Skeletal muscle tissue (tissue), 4 donors: ENCODE measurements around the gene PLSCR3. TPM values are rescaled to one million over a fixed set of nuclear protein-coding genes. Genes with fewer than 3 reads are reported as not detected.

Experiments used
- H3K27ac ChIP-seq: one replicate; pipeline ENCODE4 v1.7.0; 2013; ENCODE audit warnings: mild to moderate bottlenecking, low read depth, low read length, inconsistent platforms
- H3K27me3 ChIP-seq, 3 donors: one replicate each; pipeline ENCODE4 v1.7.0; 2013; ENCODE audit warnings: low read length in 3 of 3; ENCODE audit not compliant: control insufficient read depth in 3 of 3, insufficient read depth in 3 of 3
- H3K36me3 ChIP-seq, 3 donors: one replicate each; pipeline ENCODE4 v1.7.0; 2013; ENCODE audit warnings: low read length in 3 of 3; ENCODE audit not compliant: control insufficient read depth in 3 of 3, insufficient read depth in 3 of 3
- H3K4me1 ChIP-seq, 3 donors: one replicate each; pipeline ENCODE4 v1.7.0; 2013; ENCODE audit warnings: low read length in 3 of 3, mild to moderate bottlenecking in 3 of 3; ENCODE audit not compliant: control insufficient read depth in 3 of 3, insufficient read depth in 3 of 3
- H3K4me3 ChIP-seq, 3 donors: one replicate each; pipeline ENCODE4 v1.7.0; 2013; ENCODE audit warnings: low read length in 3 of 3
- H3K9ac ChIP-seq, 3 donors: one replicate each; pipeline ENCODE4 v1.7.0; 2013; ENCODE audit warnings: low read length in 3 of 3, mild to moderate bottlenecking in 3 of 3, moderate library complexity in 2 of 3, low read depth in 1 of 3
- H3K9me3 ChIP-seq, 3 donors: one replicate each; pipeline ENCODE4 v1.7.0; 2013; ENCODE audit warnings: low read length in 3 of 3; ENCODE audit not compliant: control insufficient read depth in 3 of 3
- total RNA-seq: library from RNA; depleted of rRNA; stranded (reverse); fragments of >200 nt; gene quantifications from one replicate; pipeline ENCODE4 v1.2.3, GENCODE V29; 2014
- donor health status: Osteomylitis.

The PLSCR3 gene
- 10.4 TPM for total RNA-seq

GRCh38 chr17:7394452-7395191, at the start of gene PLSCR3:
Gene PLSCR3 (minus strand): TSS chr17:7394525. CDS start chr17:7394110, 415 bp downstream.
- Histone ChIP-seq H3K27me3 (no peaks in the 10 kb centered on the region), H3K4me3 (peak within 1 kb of the TSS; percentile 70 to 84 (median 83)), H3K9me3 (no peaks in the 10 kb centered on the region), H3K36me3 (peaks cover 9 to 25% (median 18%) of the 10 kb centered on the region in 3 donors), H3K4me1 (peaks cover 8 to 15% (median 13%) of the 10 kb centered on the region in 3 donors), H3K9ac (peak within 1 kb of the TSS; percentile 75 to 95 (median 86)), H3K27ac (peak within 1 kb of the TSS; percentile 75)

GRCh38 chr17:7443499-7444485, 49.5 kb upstream of the PLSCR3 start:
- H3K9ac ChIP-seq = peak overlapping the region; percentile 37 to 100 (median 98)
- H3K36me3 ChIP-seq = peaks cover 8 to 12% (median 12%) of the 10 kb centered on the region in 3 donors
- peak overlapping the region; percentile 100 for H3K27ac ChIP-seq
- peaks cover 40 to 52% (median 40%) of the 10 kb centered on the region in 3 donors for H3K4me1 ChIP-seq
- H3K27me3 ChIP-seq = peaks cover 0 to 5% (median 3%) of the 10 kb centered on the region in 3 donors
- H3K9me3 ChIP-seq = no peaks in the 10 kb centered on the region
- H3K4me3 ChIP-seq = peak overlapping the region in 2 of 3 donors; percentile 12 to 45

- H3K9ac ChIP-seq = no peak overlapping the region
- H3K4me1 ChIP-seq = peaks cover 43 to 66% (median 51%) of the 10 kb centered on the region in 3 donors
- peaks cover 0 to under 1% (median 0%) of the 10 kb centered on the region in 3 donors for H3K36me3 ChIP-seq
- H3K27me3 ChIP-seq = peaks cover 0 to 5% (median 2%) of the 10 kb centered on the region in 3 donors
- H3K4me3 ChIP-seq = no peak overlapping the region
- no peaks in the 10 kb centered on the region for H3K9me3 ChIP-seq
- no peak overlapping the region for H3K27ac ChIP-seq
These were observed 47.8 kb upstream of the PLSCR3 start for GRCh38 chr17:7442142-7442541.

- peak overlapping the region in 2 of 3 donors; percentile 61 to 88 for H3K9ac ChIP-seq
- H3K27me3 ChIP-seq = peaks cover 0 to 5% (median 0%) of the 10 kb centered on the region in 3 donors
- peak overlapping the region; percentile 71 for H3K27ac ChIP-seq
- no peak overlapping the region for H3K4me3 ChIP-seq
- H3K4me1 ChIP-seq = peaks cover 45 to 68% (median 57%) of the 10 kb centered on the region in 3 donors
- H3K36me3 ChIP-seq = no peaks in the 10 kb centered on the region
- H3K9me3 ChIP-seq = no peaks in the 10 kb centered on the region
These were observed 46.9 kb upstream of the PLSCR3 start for GRCh38 chr17:7441266-7441665.

GRCh38 chr17:7440834-7441195, 46.5 kb upstream of the PLSCR3 start:
- Histone ChIP-seq H3K27ac (peak overlapping the region; percentile 71), H3K27me3 (peaks cover 0 to 5% (median 0%) of the 10 kb centered on the region in 3 donors), H3K4me1 (peaks cover 45 to 68% (median 57%) of the 10 kb centered on the region in 3 donors), H3K9ac (peak overlapping the region; percentile 61 to 88 (median 69)), H3K9me3 (no peaks in the 10 kb centered on the region), H3K36me3 (no peaks in the 10 kb centered on the region), H3K4me3 (peak overlapping the region; percentile 59 to 81 (median 63))

- Histone ChIP-seq H3K27me3 (peaks cover 0 to 5% (median 0%) of the 10 kb centered on the region in 3 donors), H3K4me3 (peak overlapping the region; percentile 62 to 81 (median 63)), H3K36me3 (no peaks in the 10 kb centered on the region), H3K9ac (peak overlapping the region; percentile 69 to 88 (median 74)), H3K4me1 (peaks cover 48 to 68% (median 58%) of the 10 kb centered on the region in 3 donors), H3K9me3 (no peaks in the 10 kb centered on the region), H3K27ac (peak overlapping the region; percentile 71)
These were observed 45.9 kb upstream of the PLSCR3 start for GRCh38 chr17:7440113-7440833.

- Histone ChIP-seq H3K27ac (peak within 1 kb of the TSS; percentile 71), H3K4me1 (peaks cover 47 to 67% (median 57%) of the 10 kb centered on the region in 3 donors), H3K36me3 (no peaks in the 10 kb centered on the region), H3K27me3 (peaks cover 0 to 5% (median 0%) of the 10 kb centered on the region in 3 donors), H3K4me3 (peak within 1 kb of the TSS; percentile 62 to 81 (median 63)), H3K9me3 (no peaks in the 10 kb centered on the region), H3K9ac (peak within 1 kb of the TSS; percentile 69 to 88 (median 74))
These were observed 45.3 kb upstream of the PLSCR3 start, which contains the start of gene FGF11 for GRCh38 chr17:7439462-7440112. Gene FGF11 (plus strand): TSS chr17:7439512. CDS start chr17:7439621, 109 bp downstream.

GRCh38 chr17:7438656-7439460, 44.5 kb upstream of the PLSCR3 start:
- Histone ChIP-seq H3K9me3 (no peaks in the 10 kb centered on the region), H3K4me1 (peaks cover 40 to 60% (median 50%) of the 10 kb centered on the region in 3 donors), H3K27me3 (peaks cover 0 to 5% (median 0%) of the 10 kb centered on the region in 3 donors), H3K9ac (peak overlapping the region; percentile 38 to 73 (median 66)), H3K4me3 (peak overlapping the region; percentile 46 to 60 (median 50)), H3K27ac (no peak overlapping the region), H3K36me3 (no peaks in the 10 kb centered on the region)
